Tibial artery (tissue), 4 donors: Measurements from ENCODE around the gene ZNF784.
A peak's percentile ranks its signal among the peaks of the same experiment; 100 is the strongest.

ENCODE experiments used
- DNase-seq, 2 donors: peaks; one replicate each; pipeline ENCODE4 v3.0.0-alpha.2; 2019
- H3K27ac ChIP-seq, 2 donors: fragments of 200-600 bp; sonication (generic) in 1 of 2; 1 replicate in 1 of 2; 2 replicates in 1 of 2; pipeline ENCODE4 v1.5.1; 2018 to 2019; ENCODE audit warnings: mild to moderate bottlenecking in 1 of 2
- H3K27me3 ChIP-seq, 2 donors: fragments of 200-600 bp; sonication (generic) in 1 of 2; one replicate each; pipeline versions ENCODE4 v1.5.1 to v1.6.0; 2016 to 2019
- H3K36me3 ChIP-seq, 3 donors: fragments of 200-600 bp; sonication (generic) in 2 of 3; one replicate each; pipeline ENCODE4 v1.5.1; 2016 to 2019; ENCODE audit warnings: mild to moderate bottlenecking in 2 of 3
- H3K4me1 ChIP-seq, 4 donors: fragments of 200-600 bp; sonication (generic) in 2 of 4; 1 replicate in 3 of 4; 2 replicates in 1 of 4; pipeline ENCODE4 v1.5.1; 2016 to 2019
- H3K4me3 ChIP-seq, 2 donors: fragments of 200-600 bp; sonication (generic) in 1 of 2; 1 replicate in 1 of 2; 2 replicates in 1 of 2; pipeline ENCODE4 v1.5.1; 2018 to 2019; ENCODE audit warnings: mild to moderate bottlenecking in 2 of 2
- H3K9me3 ChIP-seq, 3 donors: fragments of 200-600 bp; sonication (generic) in 1 of 3; one replicate each; pipeline ENCODE4 v1.5.1; 2016 to 2019
- intact Hi-C: fragments of 100-400 bp; cut with DNase I; formaldehyde crosslinking; loops from one replicate; pipeline ENCODE4 v1.15.0; 2023; ENCODE audit warnings: low total_unique reads
- TF ChIP-seq, protein P1 (sequence below), 2 experiments: fragments of 200-600 bp in 1 of 2; fragments of 450-650 bp in 1 of 2; IDR thresholded peaks; one replicate each; pipeline ENCODE4 v1.5.1; 2017 to 2019; ENCODE audit warnings: antibody characterized with exemption in 2 of 2, mild to moderate bottlenecking in 1 of 2, moderate library complexity in 1 of 2

ZNF784 gene

DNA sequence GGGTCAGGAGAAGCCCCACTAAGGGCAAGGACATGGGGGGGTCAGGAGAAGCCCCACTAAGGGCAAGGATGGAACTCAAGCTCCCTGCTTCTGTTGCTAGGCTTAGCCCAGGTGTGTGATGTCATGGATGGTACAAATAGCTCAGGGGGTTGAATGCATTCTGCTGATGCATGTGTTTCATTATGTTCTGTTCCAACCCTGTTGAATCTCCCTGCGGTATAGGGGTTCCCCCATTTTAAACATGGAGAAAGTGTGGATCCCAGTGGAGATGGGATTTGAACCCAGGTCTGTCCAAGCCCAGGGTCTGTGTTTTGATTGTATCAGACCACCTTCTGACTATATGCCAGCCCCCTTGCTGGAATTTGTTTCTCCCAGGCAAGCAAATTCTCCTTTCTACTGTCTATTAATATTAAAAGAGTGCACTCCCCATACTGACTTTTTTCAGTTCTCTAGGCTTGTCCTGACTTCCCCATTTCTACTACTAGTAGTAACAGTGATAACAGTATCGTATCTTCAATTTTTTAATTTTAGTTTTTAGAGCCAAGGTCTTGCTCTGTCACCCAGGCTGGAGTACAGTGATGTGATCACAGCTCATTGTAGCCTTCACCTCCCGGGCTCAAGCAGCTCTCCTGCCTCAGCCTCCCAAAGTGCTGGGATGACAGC is 12.3 kb downstream of the ZNF784 start:
- Histone ChIP-seq H3K4me1 (peaks cover 0 to 21% (median 9%) of the 10 kb centered on the region in 4 donors), H3K9me3 (no peaks in the 10 kb centered on the region), H3K36me3 (peaks cover 18 to 68% (median 39%) of the 10 kb centered on the region in 3 donors), H3K27me3 (no peaks in the 10 kb centered on the region), H3K27ac (no peak overlapping the region), H3K4me3 (no peak overlapping the region)
- no peak for DNase-seq
- intact Hi-C loops = no loop called here
- TF ChIP-seq, protein P1, sequence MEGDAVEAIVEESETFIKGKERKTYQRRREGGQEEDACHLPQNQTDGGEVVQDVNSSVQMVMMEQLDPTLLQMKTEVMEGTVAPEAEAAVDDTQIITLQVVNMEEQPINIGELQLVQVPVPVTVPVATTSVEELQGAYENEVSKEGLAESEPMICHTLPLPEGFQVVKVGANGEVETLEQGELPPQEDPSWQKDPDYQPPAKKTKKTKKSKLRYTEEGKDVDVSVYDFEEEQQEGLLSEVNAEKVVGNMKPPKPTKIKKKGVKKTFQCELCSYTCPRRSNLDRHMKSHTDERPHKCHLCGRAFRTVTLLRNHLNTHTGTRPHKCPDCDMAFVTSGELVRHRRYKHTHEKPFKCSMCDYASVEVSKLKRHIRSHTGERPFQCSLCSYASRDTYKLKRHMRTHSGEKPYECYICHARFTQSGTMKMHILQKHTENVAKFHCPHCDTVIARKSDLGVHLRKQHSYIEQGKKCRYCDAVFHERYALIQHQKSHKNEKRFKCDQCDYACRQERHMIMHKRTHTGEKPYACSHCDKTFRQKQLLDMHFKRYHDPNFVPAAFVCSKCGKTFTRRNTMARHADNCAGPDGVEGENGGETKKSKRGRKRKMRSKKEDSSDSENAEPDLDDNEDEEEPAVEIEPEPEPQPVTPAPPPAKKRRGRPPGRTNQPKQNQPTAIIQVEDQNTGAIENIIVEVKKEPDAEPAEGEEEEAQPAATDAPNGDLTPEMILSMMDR (IDR thresholded peaks at IDR 0.05) = no peak

DNA sequence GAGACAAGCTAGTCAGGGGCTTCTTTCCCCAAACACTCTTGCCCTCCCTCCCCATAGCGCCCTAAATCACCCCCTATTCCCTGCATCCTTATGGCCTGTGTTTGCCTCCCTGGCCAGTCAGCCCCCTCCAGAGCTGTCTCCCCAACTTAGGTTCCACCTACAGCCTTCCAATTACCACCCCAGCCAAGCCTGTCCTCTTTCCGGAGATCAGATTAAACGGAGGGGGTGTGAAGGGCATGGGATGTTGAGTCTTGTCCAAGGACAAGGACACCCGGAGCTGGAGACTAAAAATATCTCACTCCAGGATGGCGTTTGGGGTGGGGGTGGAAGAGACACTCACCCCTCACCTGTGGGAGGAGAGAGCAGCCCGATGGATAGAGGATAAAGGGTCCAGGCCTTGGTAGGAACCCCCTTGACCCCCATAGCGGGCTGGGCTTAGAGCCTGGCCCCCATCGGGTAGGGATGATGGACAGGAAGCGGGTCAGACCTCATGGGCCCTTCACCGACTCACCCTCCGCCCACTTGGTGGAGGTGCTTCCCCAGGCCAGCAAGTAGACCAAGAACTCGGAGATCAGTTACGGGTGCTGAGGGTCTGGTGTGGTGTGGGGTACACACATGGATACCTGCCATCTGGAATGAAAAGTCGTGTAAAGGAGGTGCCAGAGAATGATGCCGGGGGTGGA is 12.9 kb downstream of the ZNF784 start:
- Histone ChIP-seq H3K36me3 (peaks cover 11 to 61% (median 33%) of the 10 kb centered on the region in 3 donors), H3K4me3 (no peak overlapping the region), H3K9me3 (no peaks in the 10 kb centered on the region), H3K27me3 (no peaks in the 10 kb centered on the region), H3K27ac (no peak overlapping the region), H3K4me1 (peaks cover 0 to 28% (median 15%) of the 10 kb centered on the region in 4 donors)
- TF ChIP-seq, protein P1 (IDR thresholded peaks at IDR 0.05) = no peak
- DNase-seq = no peak
- intact Hi-C loops = no loop called here

DNA sequence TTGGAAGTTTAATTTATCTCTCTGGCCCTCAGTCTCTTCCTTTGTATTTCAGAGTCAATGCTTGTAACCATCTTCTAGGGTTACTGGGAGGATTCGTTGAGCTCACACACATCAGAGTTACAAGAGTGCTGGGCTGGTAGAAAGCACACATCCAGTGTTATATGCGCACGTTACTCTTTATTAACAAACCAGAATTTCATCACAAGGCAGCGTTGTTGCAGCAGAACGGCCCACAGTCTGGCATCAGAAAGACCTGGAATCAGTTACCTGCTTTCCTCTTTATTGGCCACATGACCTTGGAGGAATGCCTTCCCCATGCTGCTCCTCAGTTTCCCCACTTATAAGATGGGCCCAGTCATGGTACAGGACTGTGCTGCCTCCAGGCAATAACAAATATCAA is 15.0 kb downstream of the ZNF784 start:
- intact Hi-C loops = no loop called here
- H3K27me3 ChIP-seq = no peaks in the 10 kb centered on the region
- H3K9me3 ChIP-seq = no peaks in the 10 kb centered on the region
- DNase-seq = no peak
- H3K27ac ChIP-seq = no peak overlapping the region
- peaks cover 0 to 40% (median 15%) of the 10 kb centered on the region in 3 donors for H3K36me3 ChIP-seq
- TF ChIP-seq, protein P1 (IDR thresholded peaks at IDR 0.05) = no peak
- peaks cover 0 to 42% (median 27%) of the 10 kb centered on the region in 4 donors for H3K4me1 ChIP-seq
- H3K4me3 ChIP-seq = no peak overlapping the region

GRCh38 chr19:55606817-55607216 is 17.5 kb downstream of the ZNF784 start:
- Histone ChIP-seq H3K4me3 (peak overlapping the region in 1 of 2 donors; percentile 96), H3K36me3 (peaks cover 0 to 38% (median 7%) of the 10 kb centered on the region in 3 donors), H3K27ac (peak overlapping the region; percentile 95), H3K9me3 (no peaks in the 10 kb centered on the region), H3K27me3 (no peaks in the 10 kb centered on the region), H3K4me1 (peaks cover 0 to 46% (median 32%) of the 10 kb centered on the region in 4 donors)
- no peak for DNase-seq
- intact Hi-C loops = loop anchor here (2.0 kb wide), 1 partner anchor 90 kb away; no protein-coding TSS in a partner anchor
- TF ChIP-seq, protein P1 (IDR thresholded peaks at IDR 0.05) = no peak

GRCh38 chr19:55606471-55606787 is 17.9 kb downstream of the ZNF784 start:
- no peaks in the 10 kb centered on the region for H3K9me3 ChIP-seq
- TF ChIP-seq, protein P1 (IDR thresholded peaks at IDR 0.05) = no peak
- peak overlapping the region; percentile 95 for H3K27ac ChIP-seq
- DNase-seq = no peak
- peaks cover 0 to 47% (median 30%) of the 10 kb centered on the region in 4 donors for H3K4me1 ChIP-seq
- peak overlapping the region; percentile 92 to 96 for H3K4me3 ChIP-seq
- intact Hi-C loops = loop anchor here (2.0 kb wide), 1 partner anchor 90 kb away; no protein-coding TSS in a partner anchor
- H3K27me3 ChIP-seq = no peaks in the 10 kb centered on the region
- H3K36me3 ChIP-seq = peaks cover 0 to 38% (median 7%) of the 10 kb centered on the region in 3 donors
